ENCODE measurements around the gene KRT39.

KRT39 gene

GRCh38 chr17:40922239-40922638 is 44.5 kb downstream of the KRT39 start:
- TF ChIP-seq CTCF (IDR thresholded peaks at IDR 0.05) = no peak

GRCh38 chr17:40921026-40921425 is 45.7 kb downstream of the KRT39 start:
- TF ChIP-seq CTCF (IDR thresholded peaks at IDR 0.05) = no peak

GRCh38 chr17:40916366-40916765 is 50.4 kb downstream of the KRT39 start:
- no peak for TF ChIP-seq CTCF (IDR thresholded peaks at IDR 0.05)

- TF ChIP-seq CTCF (IDR thresholded peaks at IDR 0.05) = no peak
Measured at GRCh38 chr17:40915721-40916256, 51.0 kb downstream of the KRT39 start.

- TF ChIP-seq CTCF (IDR thresholded peaks at IDR 0.05) = no peak
Measured at GRCh38 chr17:40915199-40915661, 51.5 kb downstream of the KRT39 start.

- no peak for TF ChIP-seq CTCF (IDR thresholded peaks at IDR 0.05)
Measured at GRCh38 chr17:40914075-40914855, 52.5 kb downstream of the KRT39 start.

- no peak for TF ChIP-seq CTCF (IDR thresholded peaks at IDR 0.05)
Measured at GRCh38 chr17:40912486-40913210, 54.1 kb downstream of the KRT39 start.
